KG1 (cell line): Measurements from ENCODE around the gene CDH13.

Experiments used
- DNase-seq: peaks from one replicate; lab custom pipeline; 2025; lab: John Stamatoyannopoulos, UW

Gene CDH13

GRCh38 chr16:82699260-82699659 is 72.5 kb downstream of the CDH13 start:
- no peak for DNase-seq

- DNase-seq = no peak
Observed at GRCh38 chr16:82699711-82700495, 73.1 kb downstream of the CDH13 start.

DNA sequence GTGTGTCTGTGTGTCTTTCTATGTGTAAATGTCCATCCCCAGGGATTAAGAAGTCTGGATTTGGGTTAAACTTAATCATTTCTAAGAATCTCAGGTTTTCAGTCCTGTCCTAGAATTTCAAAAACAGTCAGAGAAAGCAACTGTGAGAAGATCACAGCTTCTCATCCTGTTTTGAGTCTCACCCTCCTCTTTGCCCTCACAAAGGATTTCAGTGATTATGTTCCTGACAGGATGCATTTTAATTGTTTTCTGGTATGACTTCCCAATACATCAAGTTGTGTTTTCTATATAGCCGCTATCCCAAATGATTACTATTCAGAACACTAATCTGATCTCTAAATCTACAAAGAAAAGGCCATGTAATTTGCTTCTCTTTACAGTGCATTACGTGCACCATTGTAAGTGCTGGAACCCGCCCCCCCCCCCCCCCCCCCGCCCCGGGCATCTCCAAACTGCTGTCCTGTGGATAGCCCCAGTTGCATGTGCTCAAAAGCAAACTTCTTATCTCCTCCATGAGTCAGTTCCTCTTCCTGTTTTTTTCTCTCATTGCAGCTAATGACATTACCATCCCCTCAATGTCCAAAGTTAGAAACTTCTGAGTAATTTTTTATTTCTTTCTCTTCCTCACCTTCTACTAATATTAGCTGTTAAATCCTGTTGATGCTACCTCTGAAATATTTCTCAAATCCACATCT is 73.9 kb downstream of the CDH13 start:
- DNase-seq = no peak

DNA sequence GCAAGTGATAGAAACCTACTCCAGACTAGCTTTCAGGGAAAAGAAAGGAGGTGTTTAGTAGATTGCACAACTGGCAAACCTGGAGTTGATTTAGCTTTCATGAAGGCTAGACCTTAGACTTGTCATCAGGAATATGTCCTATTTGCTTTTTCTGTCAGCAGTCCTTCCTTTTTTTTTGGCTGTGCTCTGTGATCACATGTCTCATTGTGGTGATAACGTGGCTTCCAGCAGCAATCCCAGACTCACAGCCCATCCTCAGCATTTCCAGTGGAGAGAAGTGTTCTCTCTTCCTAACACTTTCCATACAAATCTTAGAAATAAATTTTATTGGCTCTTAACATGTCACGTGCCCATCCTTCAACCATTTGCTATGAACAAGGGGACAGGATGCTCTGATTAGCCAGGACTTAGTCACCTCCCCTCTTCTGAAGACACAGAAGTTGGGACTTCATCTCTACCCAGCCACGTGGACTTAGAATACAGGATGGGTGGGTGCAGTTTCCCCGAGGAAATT is 74.7 kb downstream of the CDH13 start:
- DNase-seq = no peak

GRCh38 chr16:82703161-82703560 is 76.4 kb downstream of the CDH13 start:
- DNase-seq = no peak

DNA sequence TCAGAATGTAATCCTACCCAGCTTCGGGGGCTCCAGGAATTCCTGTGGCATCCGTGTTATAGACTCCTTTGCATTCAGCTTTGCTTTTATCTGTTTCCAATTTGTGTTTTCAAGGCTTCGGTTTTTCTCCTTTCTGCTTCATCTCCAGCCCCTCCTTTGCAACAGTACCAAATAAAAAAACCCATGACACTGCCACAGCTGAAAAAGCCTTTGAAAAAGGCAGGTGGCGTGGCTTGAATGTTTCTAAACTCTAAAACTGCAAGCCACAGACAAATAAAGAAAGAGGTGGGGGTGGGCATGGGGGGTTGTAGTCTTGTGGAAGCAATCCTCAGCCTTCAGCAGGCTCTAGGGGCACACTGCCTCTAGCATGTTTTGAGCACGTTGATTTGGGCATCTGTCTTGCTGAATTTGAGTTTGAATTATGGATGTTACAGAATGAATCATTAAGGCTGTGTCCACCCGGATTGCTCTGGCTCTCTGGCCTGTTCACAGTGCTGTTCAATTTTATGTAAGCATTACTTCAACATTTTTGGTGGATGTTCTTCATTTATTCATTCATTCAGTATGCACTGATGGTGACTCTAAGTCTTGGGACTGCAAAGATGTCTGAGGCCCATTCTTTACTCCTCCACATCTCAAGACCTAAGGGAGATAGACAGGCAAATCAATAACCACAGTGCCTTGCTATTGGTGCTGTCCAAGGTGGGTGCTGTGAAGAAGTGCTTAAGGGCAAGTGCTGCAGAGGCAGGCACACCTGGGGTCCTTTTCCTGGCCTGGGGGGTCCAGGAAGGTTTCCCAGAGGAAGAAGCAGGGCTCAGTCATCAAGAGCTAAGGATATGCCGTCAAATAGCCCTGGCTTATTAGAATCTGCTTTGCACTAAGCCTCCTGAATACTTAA is 77.4 kb downstream of the CDH13 start:
- DNase-seq = no peak

- no peak for DNase-seq
Observed at GRCh38 chr16:82709987-82710386, 83.2 kb downstream of the CDH13 start.

DNA sequence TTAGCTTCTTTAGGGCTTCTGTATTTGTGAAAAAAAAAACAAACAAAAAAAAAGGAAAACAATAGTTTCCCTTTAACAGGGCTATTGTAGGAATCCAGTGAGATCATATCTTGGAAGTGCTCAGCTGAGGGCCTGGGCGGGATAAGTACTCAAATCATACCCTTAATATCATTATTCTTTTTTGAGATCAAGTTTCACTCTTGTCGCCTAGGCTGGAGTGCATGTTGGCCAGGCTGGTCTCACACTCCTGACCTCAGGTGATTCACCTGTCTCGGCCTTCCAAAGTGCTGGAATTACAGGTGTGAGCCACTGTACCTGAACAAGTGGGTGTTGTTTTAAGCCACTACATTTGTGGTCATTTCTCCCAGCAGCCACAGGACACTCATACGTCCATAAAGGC is 87.0 kb downstream of the CDH13 start:
- DNase-seq = no peak

DNA sequence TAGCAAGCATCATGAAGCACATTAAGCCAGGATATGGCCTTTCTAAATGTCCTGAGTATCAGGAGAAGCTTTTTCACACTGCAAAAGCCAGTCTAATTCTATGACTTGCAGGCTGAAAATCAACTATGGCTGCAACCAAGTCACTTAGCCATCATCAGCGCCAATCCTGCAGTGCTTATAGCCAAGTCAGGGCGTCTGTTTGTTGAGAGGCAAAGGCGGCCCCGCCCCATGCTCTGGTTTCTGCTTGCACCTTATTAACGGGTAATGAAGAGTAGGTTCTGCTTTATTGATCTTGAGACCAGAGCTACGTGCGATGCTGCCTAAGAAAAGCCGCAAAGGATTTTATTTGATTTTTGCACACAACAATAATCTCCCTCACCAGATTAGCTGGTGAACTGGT is 88.4 kb downstream of the CDH13 start:
- DNase-seq = no peak

GRCh38 chr16:82715833-82716232 is 89.1 kb downstream of the CDH13 start:
- no peak for DNase-seq

DNA sequence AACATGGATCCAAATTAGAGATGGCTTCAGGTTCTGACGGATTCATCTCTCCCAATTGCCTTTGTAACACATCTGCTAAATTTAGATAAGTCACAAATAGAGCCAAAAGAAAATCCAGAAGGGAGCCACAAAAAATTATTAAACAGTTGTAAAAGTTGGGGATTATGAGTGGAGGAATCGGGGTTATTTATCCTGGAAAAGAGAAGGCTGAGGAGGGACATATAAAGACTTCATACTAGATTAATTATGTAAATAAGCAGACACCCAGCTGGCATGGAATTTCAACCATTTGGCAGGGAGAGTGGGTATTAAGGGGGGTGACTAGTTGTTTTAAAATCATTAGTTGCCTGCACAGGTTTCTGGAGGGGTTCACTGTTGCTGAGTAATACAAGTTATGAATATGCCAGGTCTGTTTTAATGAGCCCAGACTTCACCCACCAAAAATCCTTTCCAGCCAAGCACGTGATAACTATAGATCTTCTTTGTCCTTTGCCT is 89.6 kb downstream of the CDH13 start:
- DNase-seq = no peak

DNA sequence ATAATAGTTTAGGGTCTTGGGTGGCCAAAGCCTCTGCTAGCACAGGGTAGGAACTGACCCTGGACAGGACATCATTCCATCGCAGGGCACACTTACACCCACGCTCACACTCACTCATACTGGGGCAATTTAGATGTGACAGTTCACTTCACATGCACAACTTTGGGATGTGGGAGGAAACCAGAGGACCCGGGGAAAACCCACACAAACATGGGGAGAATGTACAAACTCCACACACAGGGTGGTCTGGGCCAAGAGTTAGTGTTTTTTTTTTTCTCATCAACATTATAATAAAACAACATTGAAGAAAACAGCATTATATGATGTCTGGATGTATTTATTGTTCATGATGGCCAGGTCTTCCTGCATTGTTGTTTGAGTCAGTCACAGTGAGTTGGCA is 93.6 kb downstream of the CDH13 start:
- no peak for DNase-seq

- no peak for DNase-seq
Observed at GRCh38 chr16:82726306-82726705, 99.5 kb downstream of the CDH13 start.

DNA sequence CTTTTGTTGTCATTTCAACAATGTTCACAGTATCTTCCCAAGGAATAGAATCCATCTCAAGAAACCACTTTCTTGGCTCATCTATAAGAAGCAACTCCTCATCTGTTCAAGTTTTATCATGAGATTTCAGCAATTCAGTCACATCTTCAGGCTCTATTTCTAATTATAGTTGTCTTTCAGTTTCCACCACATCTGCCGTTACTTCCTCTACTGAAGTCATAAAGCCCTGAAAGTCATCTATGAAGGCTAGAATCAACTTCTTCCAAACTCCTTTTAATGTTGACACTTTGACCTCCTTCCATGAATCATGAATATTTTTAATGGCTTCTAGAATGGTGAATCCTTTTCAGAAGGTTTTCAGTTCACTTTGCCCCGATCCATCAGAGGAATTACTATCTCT is 102.1 kb downstream of the CDH13 start:
- DNase-seq = no peak

- DNase-seq = no peak
Observed at GRCh38 chr16:82730901-82731300, 104.1 kb downstream of the CDH13 start.

GRCh38 chr16:82732461-82732860 is 105.7 kb downstream of the CDH13 start:
- no peak for DNase-seq

- no peak for DNase-seq
Observed at GRCh38 chr16:82735186-82735585, 108.4 kb downstream of the CDH13 start.

DNA sequence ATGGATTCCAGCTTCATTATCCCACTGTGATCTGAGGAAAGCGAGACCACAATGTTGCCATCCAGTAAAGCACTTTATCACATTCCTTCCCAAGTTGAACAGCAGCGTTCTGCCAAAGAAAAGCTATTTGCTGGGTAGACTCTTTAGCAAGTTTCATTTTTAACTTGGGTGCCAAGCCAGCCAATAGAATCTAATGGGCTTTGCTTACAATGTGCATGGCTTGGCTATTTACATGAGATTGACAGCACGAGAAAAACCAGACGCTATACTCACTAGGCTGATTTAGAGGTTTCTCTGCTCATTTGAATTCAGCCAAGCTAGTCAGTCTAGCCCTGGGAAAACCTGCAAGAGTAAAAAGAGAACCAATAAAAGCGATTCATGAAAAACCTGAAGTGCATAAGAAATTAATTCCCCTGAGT is 108.9 kb downstream of the CDH13 start:
- DNase-seq = no peak

- DNase-seq = no peak
Observed at GRCh38 chr16:82736224-82736623, 109.5 kb downstream of the CDH13 start.

GRCh38 chr16:82738699-82739098 is 111.9 kb downstream of the CDH13 start:
- DNase-seq = no peak

DNA sequence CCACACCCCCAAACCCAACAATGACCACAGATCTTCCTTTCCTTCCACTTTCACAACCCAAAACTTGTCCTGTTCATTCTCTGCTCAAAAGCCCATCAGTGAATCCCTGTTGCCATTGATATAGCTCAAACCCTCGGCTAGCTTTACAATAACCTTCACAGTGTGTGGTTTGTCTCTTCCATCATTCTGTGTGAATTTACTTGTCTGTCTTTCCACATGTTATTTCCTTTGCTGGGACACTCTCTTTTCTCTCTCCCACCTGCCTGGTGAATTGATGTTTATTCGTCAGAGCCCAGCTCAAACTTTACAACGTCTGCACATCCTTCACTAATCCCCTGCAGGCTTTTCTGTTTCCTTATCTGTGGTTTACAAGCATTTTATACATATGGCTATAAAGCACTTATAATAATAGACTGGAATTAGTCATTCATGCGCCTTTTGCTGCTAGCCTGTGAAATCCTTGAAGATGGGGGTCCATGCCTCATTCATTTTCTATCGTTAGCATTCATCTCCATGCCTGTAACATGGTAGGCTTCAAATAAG is 114.4 kb downstream of the CDH13 start:
- DNase-seq = no peak

DNA sequence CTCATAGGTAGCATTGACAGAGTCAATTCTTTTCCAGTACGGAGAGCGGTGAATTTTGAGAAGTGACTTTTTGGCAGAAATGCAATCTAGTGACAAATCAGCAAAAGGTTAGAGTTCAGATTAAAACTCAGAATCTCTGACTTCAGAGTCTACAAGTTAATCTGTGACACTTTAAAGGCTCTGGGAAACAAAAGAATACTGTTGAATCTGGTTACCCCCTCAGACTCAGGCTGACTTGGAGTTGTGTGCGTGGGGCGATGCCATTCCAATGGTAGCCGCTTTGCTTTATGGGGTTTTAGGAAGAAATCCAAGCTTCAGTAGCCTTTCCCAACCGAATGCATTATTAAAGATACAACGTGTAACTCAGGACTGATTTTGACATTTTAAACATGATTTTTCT is 118.2 kb downstream of the CDH13 start:
- DNase-seq = no peak
